RPMI7951 (cell line): ENCODE results near the gene SLCO3A1. TPM values are rescaled to one million over a fixed set of nuclear protein-coding genes. Genes with fewer than 3 reads are reported as not detected.
"Not testable (repeated sequence)": the region's sequence is repeated elsewhere in the genome, so short reads cannot be mapped to it uniquely, and the experiment has no call there.

ENCODE experiments used
- DNase-seq: peaks from one replicate; pipeline ENCODE4 v3.0.0-alpha.2; 2012; ENCODE audit warnings: low read depth
- total RNA-seq: library from RNA; depleted of rRNA; stranded (reverse); fragments of >200 nt; shearing (Covaris generic); gene quantifications from 2 replicates; pipeline ENCODE4 v1.2.3, GENCODE V29; 2014

Gene SLCO3A1
- total RNA-seq, 1 experiment from 2014 or later, result 1.7 TPM

GRCh38 chr15:92207601-92208000 is 354.1 kb downstream of the SLCO3A1 start:
- DNase-seq, result not testable (repeated sequence)
